ENCODE data around the gene MED8.

DNA sequence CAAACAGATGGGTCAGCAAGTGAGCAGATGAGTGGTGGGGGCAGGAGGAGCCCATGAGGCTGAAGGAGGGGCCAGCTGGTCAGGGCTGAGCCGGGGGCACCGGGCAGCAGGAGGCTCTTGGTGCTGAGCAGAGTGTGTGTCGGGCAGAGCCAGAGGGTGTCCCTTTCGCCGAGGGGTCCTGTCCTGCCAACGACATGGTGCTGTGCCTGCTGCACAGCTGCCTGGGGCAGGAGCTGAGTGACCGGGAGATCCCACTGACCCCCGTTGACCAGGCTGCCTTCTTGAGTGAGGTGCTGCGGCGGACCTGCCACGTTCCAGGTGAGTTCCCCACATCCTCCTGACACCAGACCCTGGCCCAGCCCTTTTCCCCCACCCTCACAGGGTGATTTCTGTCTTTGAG is 36.6 kb upstream of the MED8 start:
- TF ChIP-seq, protein P1, sequence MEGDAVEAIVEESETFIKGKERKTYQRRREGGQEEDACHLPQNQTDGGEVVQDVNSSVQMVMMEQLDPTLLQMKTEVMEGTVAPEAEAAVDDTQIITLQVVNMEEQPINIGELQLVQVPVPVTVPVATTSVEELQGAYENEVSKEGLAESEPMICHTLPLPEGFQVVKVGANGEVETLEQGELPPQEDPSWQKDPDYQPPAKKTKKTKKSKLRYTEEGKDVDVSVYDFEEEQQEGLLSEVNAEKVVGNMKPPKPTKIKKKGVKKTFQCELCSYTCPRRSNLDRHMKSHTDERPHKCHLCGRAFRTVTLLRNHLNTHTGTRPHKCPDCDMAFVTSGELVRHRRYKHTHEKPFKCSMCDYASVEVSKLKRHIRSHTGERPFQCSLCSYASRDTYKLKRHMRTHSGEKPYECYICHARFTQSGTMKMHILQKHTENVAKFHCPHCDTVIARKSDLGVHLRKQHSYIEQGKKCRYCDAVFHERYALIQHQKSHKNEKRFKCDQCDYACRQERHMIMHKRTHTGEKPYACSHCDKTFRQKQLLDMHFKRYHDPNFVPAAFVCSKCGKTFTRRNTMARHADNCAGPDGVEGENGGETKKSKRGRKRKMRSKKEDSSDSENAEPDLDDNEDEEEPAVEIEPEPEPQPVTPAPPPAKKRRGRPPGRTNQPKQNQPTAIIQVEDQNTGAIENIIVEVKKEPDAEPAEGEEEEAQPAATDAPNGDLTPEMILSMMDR (conservative IDR thresholded peaks at IDR 0.05): no peak
- no peak for TF ChIP-seq EZH2 (IDR thresholded peaks at IDR 0.05; ENCODE audit: low read depth)
